ENCODE measurements around the gene EXOC6.

The EXOC6 gene

DNA sequence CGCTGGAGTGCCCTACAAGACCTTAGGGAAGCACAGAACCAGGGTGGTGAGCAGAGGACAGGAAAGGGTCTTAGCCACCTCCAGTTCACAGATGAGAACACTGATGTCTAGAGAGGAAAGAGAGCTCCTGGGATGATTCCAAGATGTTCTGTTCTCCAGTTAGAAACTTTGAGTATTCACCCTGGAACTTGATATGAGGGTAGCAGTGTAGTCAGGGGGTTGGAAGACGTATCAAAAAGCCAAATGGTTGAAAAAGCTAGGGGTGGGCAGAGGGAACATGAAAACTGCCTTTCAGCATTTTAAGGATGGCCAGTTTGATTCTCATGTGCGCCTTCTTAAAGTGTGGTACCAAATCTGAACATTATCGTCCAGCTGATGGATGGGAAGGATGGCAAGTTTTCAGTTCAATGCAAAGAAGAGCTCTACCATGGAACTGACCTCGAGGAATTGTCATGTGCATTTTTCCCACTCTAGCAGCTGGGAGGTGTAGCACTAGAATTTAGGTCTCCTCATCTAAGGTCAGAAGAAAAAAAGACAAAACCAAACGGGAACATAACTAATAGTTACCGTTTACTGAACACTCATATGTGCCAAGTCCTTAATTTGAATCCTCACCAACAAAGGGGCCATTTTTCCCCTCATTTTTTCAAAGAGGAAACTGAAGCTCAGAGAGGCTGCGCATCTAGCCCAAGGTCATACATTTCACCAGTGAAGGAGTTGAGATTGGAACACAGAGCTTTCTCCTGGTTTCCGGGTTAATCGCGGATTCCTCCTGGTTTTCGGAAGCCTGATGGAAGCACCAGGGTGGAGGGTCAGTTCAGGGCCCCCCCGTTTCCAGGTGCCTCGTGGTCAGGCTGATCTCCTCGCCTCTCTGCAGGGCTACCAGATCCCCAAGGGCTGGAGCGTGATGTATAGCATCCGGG is 219.4 kb downstream of the EXOC6 start:
- no peak for DNase-seq
- peaks cover 17% of the 10 kb centered on the region for H3K27me3 ChIP-seq (replicated peaks; ENCODE audit: control insufficient read depth, insufficient read depth, low read length, poor library complexity, severe bottlenecking)
- no peak overlapping the region for H3K4me3 ChIP-seq (ENCODE audit: insufficient read depth, low read depth, low read length, poor library complexity, severe bottlenecking)
- no peaks in the 10 kb centered on the region for H3K9me3 ChIP-seq (ENCODE audit: control insufficient read depth, low read length)
- H3K27ac ChIP-seq (ENCODE audit: insufficient read depth, low read length, poor library complexity, severe bottlenecking): no peak overlapping the region
- H3K4me1 ChIP-seq (ENCODE audit: control insufficient read depth, insufficient read depth, low read length, poor library complexity, severe bottlenecking): peaks cover 17% of the 10 kb centered on the region
- no peaks in the 10 kb centered on the region for H3K36me3 ChIP-seq (ENCODE audit: control insufficient read depth, insufficient read depth, low read length)

DNA sequence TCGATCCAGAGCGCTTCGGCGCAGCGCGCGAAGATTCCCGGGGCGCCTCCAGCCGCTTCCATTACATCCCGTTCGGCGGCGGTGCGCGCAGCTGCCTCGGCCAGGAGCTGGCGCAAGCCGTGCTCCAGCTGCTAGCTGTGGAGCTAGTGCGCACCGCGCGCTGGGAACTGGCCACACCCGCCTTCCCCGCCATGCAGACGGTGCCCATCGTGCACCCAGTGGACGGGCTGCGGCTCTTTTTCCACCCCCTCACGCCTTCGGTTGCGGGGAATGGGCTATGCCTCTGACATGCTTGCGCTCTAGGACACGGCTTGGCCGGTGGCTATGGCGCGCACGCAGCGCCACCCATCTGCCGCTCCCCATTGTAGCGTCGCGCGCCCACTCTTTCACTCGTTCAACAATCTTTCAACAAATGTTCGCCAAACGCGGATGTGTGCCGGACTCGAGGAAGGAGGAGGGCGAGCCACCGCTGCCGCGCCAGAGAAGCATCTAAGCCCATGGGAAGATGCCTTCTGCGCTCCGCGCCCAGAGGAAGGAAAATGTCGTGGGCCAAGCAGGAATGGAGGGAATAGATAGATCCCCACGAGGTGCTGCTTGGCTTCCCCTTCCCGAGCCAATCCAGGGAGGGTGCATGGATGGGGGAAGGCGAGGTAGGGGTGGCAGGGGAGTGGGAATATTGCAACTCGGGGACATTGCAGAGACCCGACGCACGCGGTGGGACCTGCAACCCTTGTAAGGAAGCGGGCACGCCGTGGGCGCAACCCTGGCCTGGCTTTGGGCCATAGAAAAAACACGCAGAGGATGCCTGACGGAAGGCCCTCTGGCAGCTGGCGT is 220.3 kb downstream of the EXOC6 start:
- Histone ChIP-seq H3K27ac (ENCODE audit: insufficient read depth, low read length, poor library complexity, severe bottlenecking) (no peak overlapping the region), H3K36me3 (ENCODE audit: control insufficient read depth, insufficient read depth, low read length) (no peaks in the 10 kb centered on the region), H3K27me3 (replicated peaks; ENCODE audit: control insufficient read depth, insufficient read depth, low read length, poor library complexity, severe bottlenecking) (peaks cover 22% of the 10 kb centered on the region), H3K4me3 (ENCODE audit: insufficient read depth, low read depth, low read length, poor library complexity, severe bottlenecking) (no peak overlapping the region), H3K9me3 (ENCODE audit: control insufficient read depth, low read length) (no peaks in the 10 kb centered on the region), H3K4me1 (ENCODE audit: control insufficient read depth, insufficient read depth, low read length, poor library complexity, severe bottlenecking) (peaks cover 24% of the 10 kb centered on the region)
- DNase-seq: no peak

DNA sequence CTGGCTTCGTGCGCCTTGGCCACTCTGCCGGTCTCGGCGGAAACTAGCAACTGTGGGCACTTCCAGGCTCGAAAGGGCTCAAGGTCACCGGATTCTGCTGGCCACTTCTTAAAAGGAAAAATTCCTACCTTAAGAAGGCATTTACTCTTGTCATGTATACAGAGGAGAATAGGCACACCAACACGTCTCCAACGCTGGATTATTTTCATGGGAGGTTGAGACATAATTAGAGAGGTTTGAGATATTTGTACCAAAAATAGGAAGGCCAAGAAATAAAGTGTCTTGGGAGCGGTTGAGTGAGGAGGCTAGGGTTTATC is 220.9 kb downstream of the EXOC6 start:
- Histone ChIP-seq H3K9me3 (ENCODE audit: control insufficient read depth, low read length) (no peaks in the 10 kb centered on the region), H3K4me3 (ENCODE audit: insufficient read depth, low read depth, low read length, poor library complexity, severe bottlenecking) (no peak overlapping the region), H3K27me3 (replicated peaks; ENCODE audit: control insufficient read depth, insufficient read depth, low read length, poor library complexity, severe bottlenecking) (peaks cover 28% of the 10 kb centered on the region)

DNA sequence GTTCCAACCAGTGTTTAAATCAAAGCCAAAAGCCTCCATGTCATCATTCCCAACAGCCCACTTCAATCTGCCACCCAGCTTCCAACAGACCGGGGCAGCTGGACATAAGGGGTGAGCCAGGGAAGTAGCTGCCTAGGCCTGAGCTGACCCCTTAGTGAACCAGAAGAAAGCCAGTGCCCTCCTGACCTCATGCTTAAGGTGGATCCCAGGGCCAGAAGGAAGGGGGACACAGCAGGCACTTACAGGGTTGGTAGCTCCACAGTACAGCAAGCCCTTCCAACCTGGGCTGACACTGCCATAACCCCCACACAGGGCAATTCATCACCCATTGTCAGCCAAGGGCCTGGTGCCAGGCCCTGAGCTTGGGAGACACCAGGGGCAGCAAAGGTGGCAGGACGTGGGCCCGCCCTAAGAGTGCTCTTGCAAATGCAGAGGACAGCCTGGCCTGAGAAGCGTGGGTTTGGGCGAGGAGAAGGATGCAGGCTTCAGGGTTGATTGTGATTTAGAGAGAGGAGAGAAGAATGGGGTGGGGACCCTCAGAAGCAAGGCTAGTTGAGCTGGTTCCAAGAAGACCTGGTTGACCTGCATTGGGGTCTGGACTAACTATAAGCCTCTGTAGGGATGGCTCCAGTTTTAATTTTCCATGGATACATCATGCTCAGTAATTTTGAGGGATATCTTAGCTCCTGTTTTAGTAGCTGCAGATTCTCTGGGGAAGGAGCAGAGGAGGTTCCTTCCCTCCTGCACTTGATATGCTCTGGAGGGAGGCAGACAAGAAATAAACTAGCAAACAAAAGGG is 222.3 kb downstream of the EXOC6 start:
- no peak for DNase-seq
- H3K9me3 ChIP-seq (ENCODE audit: control insufficient read depth, low read length): no peaks in the 10 kb centered on the region
- no peak overlapping the region for H3K27ac ChIP-seq (ENCODE audit: insufficient read depth, low read length, poor library complexity, severe bottlenecking)
- no peaks in the 10 kb centered on the region for H3K36me3 ChIP-seq (ENCODE audit: control insufficient read depth, insufficient read depth, low read length)
- H3K4me1 ChIP-seq (ENCODE audit: control insufficient read depth, insufficient read depth, low read length, poor library complexity, severe bottlenecking): peaks cover 39% of the 10 kb centered on the region
- H3K4me3 ChIP-seq (ENCODE audit: insufficient read depth, low read depth, low read length, poor library complexity, severe bottlenecking): no peak overlapping the region
- H3K27me3 ChIP-seq (replicated peaks; ENCODE audit: control insufficient read depth, insufficient read depth, low read length, poor library complexity, severe bottlenecking): peaks cover 36% of the 10 kb centered on the region

More for the DNA sequence above, 220.9 kb downstream of the EXOC6 start:
- Histone ChIP-seq H3K27ac (ENCODE audit: insufficient read depth, low read length, poor library complexity, severe bottlenecking) (no peak overlapping the region), H3K4me1 (ENCODE audit: control insufficient read depth, insufficient read depth, low read length, poor library complexity, severe bottlenecking) (peaks cover 29% of the 10 kb centered on the region), H3K36me3 (ENCODE audit: control insufficient read depth, insufficient read depth, low read length) (no peaks in the 10 kb centered on the region)
- DNase-seq: no peak

DNA sequence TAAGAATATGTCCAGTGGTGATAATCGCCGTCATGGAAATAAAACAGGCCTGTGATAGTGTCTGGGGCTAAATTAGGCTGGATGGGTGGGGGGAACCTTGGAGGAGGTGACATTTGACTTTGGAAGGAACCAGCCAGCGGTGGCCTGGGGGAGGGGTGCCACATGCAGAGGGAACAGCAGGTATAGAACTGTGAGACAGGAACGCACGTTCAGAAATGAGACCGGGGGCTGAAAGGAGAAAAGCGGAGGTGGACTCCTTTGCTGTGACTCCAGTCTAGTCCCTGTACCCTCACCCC is 222.8 kb downstream of the EXOC6 start:
- Histone ChIP-seq H3K27ac (ENCODE audit: insufficient read depth, low read length, poor library complexity, severe bottlenecking) (no peak overlapping the region), H3K4me3 (ENCODE audit: insufficient read depth, low read depth, low read length, poor library complexity, severe bottlenecking) (no peak overlapping the region), H3K4me1 (ENCODE audit: control insufficient read depth, insufficient read depth, low read length, poor library complexity, severe bottlenecking) (peaks cover 39% of the 10 kb centered on the region), H3K27me3 (replicated peaks; ENCODE audit: control insufficient read depth, insufficient read depth, low read length, poor library complexity, severe bottlenecking) (peaks cover 36% of the 10 kb centered on the region), H3K9me3 (ENCODE audit: control insufficient read depth, low read length) (no peaks in the 10 kb centered on the region), H3K36me3 (ENCODE audit: control insufficient read depth, insufficient read depth, low read length) (no peaks in the 10 kb centered on the region)
- no peak for DNase-seq

DNA sequence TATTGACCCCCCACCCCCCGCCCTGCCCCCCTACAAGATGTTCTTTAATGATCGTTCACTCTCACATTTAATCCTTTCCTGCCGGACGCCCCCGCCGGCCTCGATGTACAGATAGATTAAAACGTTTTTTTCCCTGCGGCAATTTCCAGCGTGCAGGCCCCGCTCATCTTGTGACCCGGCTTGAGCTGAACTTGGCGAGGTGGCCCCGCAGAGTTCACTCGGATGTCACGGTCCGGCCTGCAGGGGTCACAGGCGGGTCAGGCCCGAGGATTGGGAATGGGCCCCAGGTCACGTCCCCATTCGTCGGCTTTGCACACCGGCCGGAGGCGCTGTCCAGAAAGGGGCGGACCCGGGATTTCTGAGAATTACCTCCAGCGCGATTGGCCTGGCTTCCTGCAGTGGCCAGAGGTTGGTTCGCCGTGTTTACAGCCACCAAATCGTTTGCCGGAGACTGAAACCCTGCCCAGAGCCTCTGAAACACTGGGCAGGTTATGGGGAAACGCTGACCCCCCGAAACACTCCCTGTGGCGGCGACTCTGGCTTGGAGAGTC is 223.4 kb downstream of the EXOC6 start:
- H3K36me3 ChIP-seq (ENCODE audit: control insufficient read depth, insufficient read depth, low read length): no peaks in the 10 kb centered on the region
- H3K4me3 ChIP-seq (ENCODE audit: insufficient read depth, low read depth, low read length, poor library complexity, severe bottlenecking): no peak overlapping the region
- H3K27me3 ChIP-seq (replicated peaks; ENCODE audit: control insufficient read depth, insufficient read depth, low read length, poor library complexity, severe bottlenecking): peaks cover 30% of the 10 kb centered on the region
- no peak for DNase-seq
- no peaks in the 10 kb centered on the region for H3K9me3 ChIP-seq (ENCODE audit: control insufficient read depth, low read length)
- no peak overlapping the region for H3K27ac ChIP-seq (ENCODE audit: insufficient read depth, low read length, poor library complexity, severe bottlenecking)
- peaks cover 39% of the 10 kb centered on the region for H3K4me1 ChIP-seq (ENCODE audit: control insufficient read depth, insufficient read depth, low read length, poor library complexity, severe bottlenecking)

DNA sequence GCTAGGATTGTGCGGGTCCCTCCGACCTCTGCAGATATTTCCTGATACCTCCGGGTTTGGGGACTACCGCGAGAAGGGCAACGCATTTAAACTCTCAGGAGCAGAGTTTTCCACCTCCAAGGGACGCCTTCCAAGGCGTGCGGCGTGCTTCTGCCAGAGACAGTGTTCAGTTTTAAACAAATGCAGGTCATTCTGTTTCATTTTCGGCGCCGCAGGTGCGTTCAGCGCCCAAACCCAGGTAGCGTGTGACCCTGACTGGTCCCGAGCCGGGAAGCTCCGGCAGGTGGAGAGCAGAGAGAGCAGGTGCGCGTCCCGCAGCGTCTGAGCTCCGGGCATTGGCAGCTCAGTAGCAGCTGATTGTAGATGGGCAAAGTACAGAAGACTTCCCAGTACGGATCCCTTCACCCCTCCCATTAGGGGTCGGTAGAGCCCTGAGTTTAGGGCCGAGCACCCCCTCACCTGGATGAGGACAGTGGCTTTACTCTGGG is 223.9 kb downstream of the EXOC6 start:
- Histone ChIP-seq H3K27ac (ENCODE audit: insufficient read depth, low read length, poor library complexity, severe bottlenecking) (no peak overlapping the region), H3K36me3 (ENCODE audit: control insufficient read depth, insufficient read depth, low read length) (no peaks in the 10 kb centered on the region), H3K9me3 (ENCODE audit: control insufficient read depth, low read length) (no peaks in the 10 kb centered on the region), H3K4me1 (ENCODE audit: control insufficient read depth, insufficient read depth, low read length, poor library complexity, severe bottlenecking) (peaks cover 39% of the 10 kb centered on the region), H3K4me3 (ENCODE audit: insufficient read depth, low read depth, low read length, poor library complexity, severe bottlenecking) (no peak overlapping the region), H3K27me3 (replicated peaks; ENCODE audit: control insufficient read depth, insufficient read depth, low read length, poor library complexity, severe bottlenecking) (peaks cover 30% of the 10 kb centered on the region)
- no peak for DNase-seq

DNA sequence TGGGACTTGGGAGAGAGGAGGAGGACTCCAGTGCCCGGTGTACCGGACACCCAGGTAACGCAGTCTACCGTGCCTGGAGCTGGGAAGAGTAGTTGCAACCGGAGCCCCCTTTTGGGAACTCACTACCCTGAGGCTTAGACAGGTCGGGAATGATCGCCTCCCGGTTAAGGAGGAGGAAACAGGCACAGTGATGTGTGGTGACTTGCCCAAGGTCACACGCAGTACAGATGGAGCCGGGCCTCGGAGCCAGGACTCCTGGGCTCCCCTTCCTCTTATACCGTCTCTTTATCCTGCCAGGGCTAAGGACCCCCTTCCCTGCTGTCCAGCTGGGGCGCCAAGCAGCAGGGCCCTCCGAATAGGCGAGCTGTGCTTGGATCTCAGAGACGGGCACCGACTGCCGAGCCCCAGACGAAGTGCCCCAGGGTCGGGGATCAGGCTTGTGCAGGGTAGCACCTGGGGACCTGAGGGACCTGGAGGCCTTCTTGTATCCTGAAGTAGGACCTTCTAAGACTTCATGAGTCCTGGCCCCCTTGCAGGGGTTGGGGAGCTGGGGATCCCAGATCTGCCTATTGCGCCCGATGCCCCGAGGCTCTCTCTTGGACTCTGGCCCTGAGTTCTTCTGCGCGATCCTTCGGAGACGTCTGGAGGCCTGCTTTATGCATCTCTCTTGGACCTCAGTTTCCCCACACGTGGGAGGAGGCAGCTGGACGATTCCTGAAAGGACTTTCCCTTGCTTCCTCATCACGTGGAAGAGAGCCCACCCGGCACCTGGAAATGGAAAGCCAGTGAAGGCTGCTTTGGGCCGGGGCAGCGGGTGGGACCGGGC is 224.6 kb downstream of the EXOC6 start:
- H3K27ac ChIP-seq (ENCODE audit: insufficient read depth, low read length, poor library complexity, severe bottlenecking): no peak overlapping the region
- peak overlapping the region; percentile 32 for H3K4me3 ChIP-seq (ENCODE audit: insufficient read depth, low read depth, low read length, poor library complexity, severe bottlenecking)
- H3K36me3 ChIP-seq (ENCODE audit: control insufficient read depth, insufficient read depth, low read length): no peaks in the 10 kb centered on the region
- no peak for DNase-seq
- peaks cover 30% of the 10 kb centered on the region for H3K27me3 ChIP-seq (replicated peaks; ENCODE audit: control insufficient read depth, insufficient read depth, low read length, poor library complexity, severe bottlenecking)
- H3K4me1 ChIP-seq (ENCODE audit: control insufficient read depth, insufficient read depth, low read length, poor library complexity, severe bottlenecking): peaks cover 39% of the 10 kb centered on the region
- H3K9me3 ChIP-seq (ENCODE audit: control insufficient read depth, low read length): no peaks in the 10 kb centered on the region

DNA sequence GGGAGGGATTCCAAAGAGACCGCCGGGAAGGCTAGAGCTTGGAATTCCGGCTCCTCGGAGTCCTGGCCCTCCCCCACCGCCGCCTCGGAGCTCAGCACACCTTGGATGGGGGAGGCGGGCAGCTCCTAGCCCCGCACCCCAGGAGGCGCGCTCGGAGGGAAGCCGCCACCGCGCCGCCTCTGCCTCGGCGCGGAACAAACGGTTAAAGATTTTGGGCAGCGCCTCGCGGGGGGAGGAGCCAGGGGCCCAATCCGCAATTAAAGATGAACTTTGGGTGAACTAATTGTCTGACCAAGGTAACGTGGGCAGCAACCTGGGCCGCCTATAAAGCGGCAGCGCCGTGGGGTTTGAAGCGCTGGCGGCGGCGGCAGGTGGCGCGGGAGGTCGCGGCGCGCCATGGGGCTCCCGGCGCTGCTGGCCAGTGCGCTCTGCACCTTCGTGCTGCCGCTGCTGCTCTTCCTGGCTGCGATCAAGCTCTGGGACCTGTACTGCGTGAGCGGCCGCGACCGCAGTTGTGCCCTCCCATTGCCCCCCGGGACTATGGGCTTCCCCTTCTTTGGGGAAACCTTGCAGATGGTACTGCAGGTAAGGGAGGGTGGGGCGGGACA is 225.3 kb downstream of the EXOC6 start, which contains the start of gene CYP26A1:
Gene CYP26A1 (plus strand): TSS at position 355 of the 608 bp plus-strand sequence. CDS start 42 bp downstream, at position 397.
- peaks cover 35% of the 10 kb centered on the region for H3K4me1 ChIP-seq (ENCODE audit: control insufficient read depth, insufficient read depth, low read length, poor library complexity, severe bottlenecking)
- H3K27me3 ChIP-seq (replicated peaks; ENCODE audit: control insufficient read depth, insufficient read depth, low read length, poor library complexity, severe bottlenecking): peaks cover 30% of the 10 kb centered on the region
- H3K36me3 ChIP-seq (ENCODE audit: control insufficient read depth, insufficient read depth, low read length): no peaks in the 10 kb centered on the region
- no peak within 1 kb of the TSS for H3K27ac ChIP-seq (ENCODE audit: insufficient read depth, low read length, poor library complexity, severe bottlenecking)
- peak within 1 kb of the TSS; percentile 32 for H3K4me3 ChIP-seq (ENCODE audit: insufficient read depth, low read depth, low read length, poor library complexity, severe bottlenecking)
- H3K9me3 ChIP-seq (ENCODE audit: control insufficient read depth, low read length): no peaks in the 10 kb centered on the region
- DNase-seq: no peak

All from effector memory CD4-positive, alpha-beta T cell (primary cell).